SK-N-SH treated with all-trans-retinoic acid at 6 μM for 48 hours (cell line): ENCODE measurements around the gene FGD3.

Experiments
- BACH2 ChIP-seq: fragments of 250-450 bp; sonication (Bioruptor Pico); IDR thresholded peaks from 2 replicates; pipeline ENCODE4 v1.9.0; 2021; ENCODE audit warnings: mild to moderate bottlenecking, borderline replicate concordance
- CSRNP3 ChIP-seq: fragments of 250-450 bp; sonication (Bioruptor Pico); IDR thresholded peaks from 2 replicates; pipeline ENCODE4 v1.5.1; 2021; ENCODE audit warnings: mild to moderate bottlenecking, moderate library complexity
- ESRRG ChIP-seq: fragments of 250-450 bp; sonication (Bioruptor Pico); IDR thresholded peaks from 2 replicates; pipeline ENCODE4 v1.6.1; 2021; ENCODE audit warnings: mild to moderate bottlenecking
- GLIS3 ChIP-seq: fragments of 250-450 bp; sonication (Bioruptor Pico); IDR thresholded peaks from 2 replicates; pipeline ENCODE4 v1.5.0; 2020; ENCODE audit warnings: mild to moderate bottlenecking, moderate library complexity
- ISL1 ChIP-seq: fragments of 250-450 bp; sonication (Bioruptor Pico); IDR thresholded peaks from 2 replicates; pipeline ENCODE4 v2.1.2; 2022; ENCODE audit warnings: mild to moderate bottlenecking, moderate library complexity
- PATZ1 ChIP-seq: fragments of 250-450 bp; sonication (Bioruptor Pico); IDR thresholded peaks from 2 replicates; pipeline ENCODE4 v1.8.0; 2020; ENCODE audit warnings: mild to moderate bottlenecking, moderate library complexity, borderline replicate concordance
- POU6F1 ChIP-seq: fragments of 250-450 bp; sonication (Bioruptor Pico); IDR thresholded peaks from 2 replicates; pipeline ENCODE4 v1.8.0; 2021; ENCODE audit warnings: low read depth, mild to moderate bottlenecking, moderate library complexity, borderline replicate concordance
- PPARA ChIP-seq: fragments of 250-450 bp; sonication (Bioruptor Pico); IDR thresholded peaks from 2 replicates; pipeline ENCODE4 v1.5.0; 2020; ENCODE audit warnings: mild to moderate bottlenecking, borderline replicate concordance
- ZC3H10 ChIP-seq: fragments of 250-450 bp; sonication (Bioruptor Pico); IDR thresholded peaks from 2 replicates; pipeline ENCODE4 v1.5.1; 2021; ENCODE audit warnings: mild to moderate bottlenecking, moderate library complexity
- ZFP3 ChIP-seq: fragments of 250-450 bp; sonication (Bioruptor Pico); IDR thresholded peaks from 2 replicates; pipeline ENCODE4 v1.5.0; 2020; ENCODE audit warnings: mild to moderate bottlenecking, moderate library complexity
- ZFP30 ChIP-seq: fragments of 450-650 bp; formaldehyde crosslinking; IDR thresholded peaks from 2 replicates; pipeline ENCODE4 v1.5.0; 2022; ENCODE audit warnings: mild to moderate bottlenecking, moderate library complexity

- TF ChIP-seq ZC3H10 (CRISPR knock-in tag) (no peak), ZFP30 (no peak), ISL1 (no peak), PATZ1 (no peak), ZFP3 (CRISPR knock-in tag) (no peak), BACH2 (no peak), ESRRG (CRISPR knock-in tag) (no peak), POU6F1 (no peak), CSRNP3 (CRISPR knock-in tag) (no peak), GLIS3 (CRISPR knock-in tag) (no peak), PPARA (CRISPR knock-in tag) (no peak)
Observed at GRCh38 chr9:93023521-93023815, 76.1 kb downstream of the FGD3 start.
